Rectal smooth muscle tissue (tissue), 1 donor: ENCODE measurements around the gene CSTPP1.

ENCODE experiments used
- H3K27ac ChIP-seq: one replicate; pipeline ENCODE4 v1.7.0; 2013; ENCODE audit warnings: low read depth, low read length, inconsistent platforms
- H3K27me3 ChIP-seq: one replicate; pipeline ENCODE4 v1.7.0; 2013; ENCODE audit warnings: low read length; ENCODE audit not compliant: control insufficient read depth, insufficient read depth
- H3K36me3 ChIP-seq: one replicate; pipeline ENCODE4 v1.7.0; 2013; ENCODE audit warnings: low read length; ENCODE audit not compliant: control insufficient read depth, insufficient read depth
- H3K4me1 ChIP-seq: one replicate; pipeline ENCODE4 v1.7.0; 2013; ENCODE audit warnings: low read length; ENCODE audit not compliant: control insufficient read depth, insufficient read depth
- H3K4me3 ChIP-seq: one replicate; pipeline ENCODE4 v1.7.0; 2013; ENCODE audit warnings: low read length
- H3K9ac ChIP-seq: one replicate; pipeline ENCODE4 v1.7.0; 2013; ENCODE audit warnings: low read length

The CSTPP1 gene

GRCh38 chr11:47156951-47157350, 220.4 kb downstream of the CSTPP1 start:
- H3K27ac ChIP-seq = no peak overlapping the region
- no peak overlapping the region for H3K9ac ChIP-seq
- H3K4me1 ChIP-seq = peaks cover 2% of the 10 kb centered on the region
- H3K36me3 ChIP-seq = peaks cover 2% of the 10 kb centered on the region
- no peak overlapping the region for H3K4me3 ChIP-seq
- H3K27me3 ChIP-seq = no peaks in the 10 kb centered on the region

GRCh38 chr11:47157805-47158204, 221.2 kb downstream of the CSTPP1 start:
- Histone ChIP-seq H3K9ac (no peak overlapping the region), H3K4me1 (peaks cover 2% of the 10 kb centered on the region), H3K27ac (no peak overlapping the region), H3K27me3 (no peaks in the 10 kb centered on the region), H3K4me3 (no peak overlapping the region), H3K36me3 (peaks cover 2% of the 10 kb centered on the region)

GRCh38 chr11:47158242-47158641, 221.7 kb downstream of the CSTPP1 start:
- no peak overlapping the region for H3K27ac ChIP-seq
- no peak overlapping the region for H3K4me3 ChIP-seq
- H3K36me3 ChIP-seq = peaks cover 2% of the 10 kb centered on the region
- H3K9ac ChIP-seq = no peak overlapping the region
- no peaks in the 10 kb centered on the region for H3K4me1 ChIP-seq
- no peaks in the 10 kb centered on the region for H3K27me3 ChIP-seq

GRCh38 chr11:47160753-47161133, 224.2 kb downstream of the CSTPP1 start:
- Histone ChIP-seq H3K36me3 (peaks cover 6% of the 10 kb centered on the region), H3K4me1 (no peaks in the 10 kb centered on the region), H3K27ac (no peak overlapping the region), H3K4me3 (no peak overlapping the region), H3K27me3 (no peaks in the 10 kb centered on the region), H3K9ac (no peak overlapping the region)

GRCh38 chr11:47161134-47161854, 224.7 kb downstream of the CSTPP1 start:
- H3K36me3 ChIP-seq = peaks cover 10% of the 10 kb centered on the region
- H3K27me3 ChIP-seq = no peaks in the 10 kb centered on the region
- H3K4me1 ChIP-seq = no peaks in the 10 kb centered on the region
- H3K4me3 ChIP-seq = no peak overlapping the region
- no peak overlapping the region for H3K9ac ChIP-seq
- H3K27ac ChIP-seq = no peak overlapping the region

GRCh38 chr11:47161890-47162289, 225.3 kb downstream of the CSTPP1 start:
- Histone ChIP-seq H3K4me1 (no peaks in the 10 kb centered on the region), H3K27ac (no peak overlapping the region), H3K36me3 (peaks cover 16% of the 10 kb centered on the region), H3K9ac (no peak overlapping the region), H3K27me3 (no peaks in the 10 kb centered on the region), H3K4me3 (no peak overlapping the region)

GRCh38 chr11:47162426-47162825, 225.9 kb downstream of the CSTPP1 start:
- no peaks in the 10 kb centered on the region for H3K4me1 ChIP-seq
- no peak overlapping the region for H3K27ac ChIP-seq
- H3K27me3 ChIP-seq = no peaks in the 10 kb centered on the region
- H3K4me3 ChIP-seq = no peak overlapping the region
- H3K36me3 ChIP-seq = peaks cover 20% of the 10 kb centered on the region
- no peak overlapping the region for H3K9ac ChIP-seq

GRCh38 chr11:47163193-47163592, 226.6 kb downstream of the CSTPP1 start:
- Histone ChIP-seq H3K27ac (no peak overlapping the region), H3K4me1 (no peaks in the 10 kb centered on the region), H3K9ac (no peak overlapping the region), H3K36me3 (peaks cover 25% of the 10 kb centered on the region), H3K4me3 (no peak overlapping the region), H3K27me3 (no peaks in the 10 kb centered on the region)

- H3K36me3 ChIP-seq = peaks cover 26% of the 10 kb centered on the region
- no peaks in the 10 kb centered on the region for H3K27me3 ChIP-seq
- H3K4me1 ChIP-seq = no peaks in the 10 kb centered on the region
- H3K4me3 ChIP-seq = no peak overlapping the region
- no peak overlapping the region for H3K9ac ChIP-seq
- H3K27ac ChIP-seq = no peak overlapping the region
These were observed 227.3 kb downstream of the CSTPP1 start for GRCh38 chr11:47163898-47164297.

- Histone ChIP-seq H3K4me3 (no peak overlapping the region), H3K36me3 (peaks cover 26% of the 10 kb centered on the region), H3K27ac (no peak overlapping the region), H3K27me3 (no peaks in the 10 kb centered on the region), H3K4me1 (no peaks in the 10 kb centered on the region), H3K9ac (no peak overlapping the region)
These were observed 227.8 kb downstream of the CSTPP1 start for GRCh38 chr11:47164321-47164720.

- Histone ChIP-seq H3K36me3 (peaks cover 26% of the 10 kb centered on the region), H3K4me3 (no peak overlapping the region), H3K9ac (no peak overlapping the region), H3K27ac (no peak overlapping the region), H3K4me1 (no peaks in the 10 kb centered on the region), H3K27me3 (no peaks in the 10 kb centered on the region)
These were observed 228.8 kb downstream of the CSTPP1 start for GRCh38 chr11:47165253-47165840.

GRCh38 chr11:47166368-47166767, 229.8 kb downstream of the CSTPP1 start:
- Histone ChIP-seq H3K4me1 (no peaks in the 10 kb centered on the region), H3K27me3 (no peaks in the 10 kb centered on the region), H3K27ac (no peak overlapping the region), H3K4me3 (no peak overlapping the region), H3K9ac (no peak overlapping the region), H3K36me3 (peaks cover 26% of the 10 kb centered on the region)
